GM23338 (cell line): ENCODE measurements around the gene ADCY3. TPM values are rescaled to one million over a fixed set of nuclear protein-coding genes. Genes with fewer than 3 reads are reported as not detected.

Source experiments
- ATAC-seq: fragments of 200-7000 bp; cut with Tn5 transposase; 3 replicates; pipeline ENCODE4 v1.9.1; 2020
- DNase-seq: peaks from one replicate; pipeline ENCODE4 v3.0.0-alpha.2; 2015; ENCODE audit warnings: low spot score
- H2AFZ ChIP-seq: fragments of 200-600 bp; sonication (generic); 2 replicates; pipeline ENCODE4 v1.8.0; 2016; ENCODE audit warnings: antibody characterized with exemption, mild to moderate bottlenecking, moderate library complexity
- H3F3A ChIP-seq: fragments of 200-600 bp; sonication (generic); replicated peaks from 2 replicates; pipeline ENCODE4 v1.8.0; 2017; ENCODE audit warnings: antibody characterized with exemption, mixed run types, low read depth
- H3K27ac ChIP-seq: fragments of 200-600 bp; sonication (generic); 2 replicates; pipeline ENCODE4 v1.6.1; 2016; ENCODE audit warnings: low read depth
- H3K27me3 ChIP-seq: fragments of 200-600 bp; sonication (generic); 2 replicates; pipeline ENCODE4 v1.8.0; 2016; ENCODE audit warnings: mild to moderate bottlenecking, mixed run types, moderate library complexity; ENCODE audit not compliant: insufficient read depth
- H3K36me3 ChIP-seq: fragments of 200-600 bp; sonication (generic); 2 replicates; pipeline ENCODE4 v1.8.0; 2016; ENCODE audit warnings: mild to moderate bottlenecking; ENCODE audit not compliant: insufficient read depth
- H3K4me1 ChIP-seq: fragments of 200-600 bp; sonication (generic); 2 replicates; pipeline ENCODE4 v1.8.0; 2016; ENCODE audit warnings: mild to moderate bottlenecking, moderate library complexity; ENCODE audit not compliant: insufficient read depth
- H3K4me2 ChIP-seq: fragments of 200-600 bp; sonication (generic); 2 replicates; pipeline ENCODE4 v1.7.1; 2017; ENCODE audit warnings: mixed run types
- H3K4me3 ChIP-seq: fragments of 200-600 bp; sonication (generic); 2 replicates; pipeline ENCODE4 v1.6.1; 2016; ENCODE audit warnings: mixed run types
- H3K79me2 ChIP-seq: fragments of 200-600 bp; sonication (generic); replicated peaks from 2 replicates; pipeline ENCODE4 v1.8.0; 2017; ENCODE audit warnings: mild to moderate bottlenecking; ENCODE audit not compliant: insufficient read depth
- H3K9me2 ChIP-seq: fragments of 200-600 bp; sonication (generic); 2 replicates; pipeline ENCODE4 v1.8.0; 2017; ENCODE audit not compliant: insufficient read depth
- H4K20me1 ChIP-seq: fragments of 200-600 bp; sonication (generic); replicated peaks from 2 replicates; pipeline ENCODE4 v1.8.0; 2017; ENCODE audit warnings: mild to moderate bottlenecking; ENCODE audit not compliant: insufficient read depth
- H3K27ac Mint-ChIP-seq: 2 replicates; pipeline ENCODE4 v1.8.0; 2020; ENCODE audit warnings: inconsistent platforms, mild to moderate bottlenecking, moderate library complexity, mixed read lengths
- H3K27me3 Mint-ChIP-seq: 3 replicates; pipeline ENCODE4 v1.8.0; 2022; ENCODE audit warnings: low read depth, mild to moderate bottlenecking, moderate library complexity, mixed read lengths, inconsistent platforms; ENCODE audit not compliant: insufficient read depth, poor library complexity
- H3K36me3 Mint-ChIP-seq: 3 replicates; pipeline ENCODE4 v1.8.0; 2021; ENCODE audit warnings: low read depth, mild to moderate bottlenecking, inconsistent platforms, moderate library complexity, mixed read lengths
- H3K4me1 Mint-ChIP-seq: 3 replicates; pipeline ENCODE4 v1.8.0; 2020; ENCODE audit warnings: mild to moderate bottlenecking, inconsistent platforms, mixed read lengths
- H3K4me3 Mint-ChIP-seq: 3 replicates; pipeline ENCODE4 v1.8.0; 2021; ENCODE audit warnings: moderate library complexity, mild to moderate bottlenecking, inconsistent platforms, mixed read lengths
- H3K9me3 Mint-ChIP-seq: 3 replicates; pipeline ENCODE4 v1.8.0; 2020; ENCODE audit warnings: moderate library complexity, mild to moderate bottlenecking, inconsistent platforms, mixed read lengths
- EZH2phosphoT487 ChIP-seq: fragments of 200-600 bp; sonication (generic); IDR thresholded peaks from one replicate; pipeline ENCODE4 v1.8.1; 2018; ENCODE audit warnings: antibody characterized with exemption; ENCODE audit not compliant: unreplicated experiment
- STAT1 ChIP-seq: IDR thresholded peaks from one replicate; pipeline ENCODE4 v1.6.1; 2016; ENCODE audit warnings: antibody characterized with exemption; ENCODE audit not compliant: unreplicated experiment
- ZNF331 ChIP-seq: fragments of 250-450 bp; sonication (Bioruptor Pico); IDR thresholded peaks from 2 replicates; pipeline ENCODE4 v1.5.0; 2020; ENCODE audit warnings: low read depth, mild to moderate bottlenecking, moderate library complexity
- ZNF462 ChIP-seq: fragments of 250-450 bp; sonication (Bioruptor Pico); IDR thresholded peaks from 2 replicates; pipeline ENCODE4 v1.5.0; 2020; ENCODE audit warnings: mild to moderate bottlenecking, moderate library complexity
- polyA plus RNA-seq: library from polyadenylated mRNA; unstranded; fragments of >200 nt; fragmentation: Nextera tagmentation; extraction: Ambion mirVana; gene quantifications from 2 replicates; pipeline ENCODE4 v1.2.1, GENCODE V29; 2016
- total RNA-seq: library from RNA; depleted of rRNA; stranded (reverse); fragments of >200 nt; shearing (Covaris generic); gene quantifications from 2 replicates; pipeline ENCODE4 v1.2.3, GENCODE V29; 2014
- TF ChIP-seq, protein P1 (sequence below): IDR thresholded peaks from 2 replicates; pipeline ENCODE4 v1.6.1; 2016; ENCODE audit warnings: antibody characterized with exemption

The ADCY3 gene
- total and polyA plus RNA-seq, 2 experiments from 2014 or later, result 9.7 to 32.4 TPM

DNA sequence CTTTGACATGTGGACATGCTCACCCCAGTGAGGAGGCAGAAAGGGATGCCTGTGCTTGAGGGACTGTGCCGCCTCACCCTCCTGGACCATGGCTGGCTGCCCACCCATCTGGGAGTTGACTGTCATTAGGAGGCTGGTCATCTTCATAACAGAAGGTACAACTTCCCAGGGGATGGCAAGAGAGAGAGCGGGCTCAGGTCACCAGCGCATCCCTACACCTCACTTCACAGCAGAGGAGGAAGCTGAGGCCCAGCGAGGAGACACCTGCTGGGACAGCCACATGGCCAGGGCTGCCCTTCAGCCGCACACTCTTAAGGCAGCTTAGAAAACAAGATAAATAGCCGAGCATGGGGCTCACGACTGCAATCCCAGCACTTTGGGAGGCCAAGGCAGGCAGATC lies 59.4 kb downstream of the ADCY3 start (continued):
- no peak for TF ChIP-seq ZNF462 (CRISPR knock-in tag)
- TF ChIP-seq, protein P1, sequence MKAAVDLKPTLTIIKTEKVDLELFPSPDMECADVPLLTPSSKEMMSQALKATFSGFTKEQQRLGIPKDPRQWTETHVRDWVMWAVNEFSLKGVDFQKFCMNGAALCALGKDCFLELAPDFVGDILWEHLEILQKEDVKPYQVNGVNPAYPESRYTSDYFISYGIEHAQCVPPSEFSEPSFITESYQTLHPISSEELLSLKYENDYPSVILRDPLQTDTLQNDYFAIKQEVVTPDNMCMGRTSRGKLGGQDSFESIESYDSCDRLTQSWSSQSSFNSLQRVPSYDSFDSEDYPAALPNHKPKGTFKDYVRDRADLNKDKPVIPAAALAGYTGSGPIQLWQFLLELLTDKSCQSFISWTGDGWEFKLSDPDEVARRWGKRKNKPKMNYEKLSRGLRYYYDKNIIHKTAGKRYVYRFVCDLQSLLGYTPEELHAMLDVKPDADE, result no peak
- TF ChIP-seq EZH2phosphoT487, result no peak

DNA sequence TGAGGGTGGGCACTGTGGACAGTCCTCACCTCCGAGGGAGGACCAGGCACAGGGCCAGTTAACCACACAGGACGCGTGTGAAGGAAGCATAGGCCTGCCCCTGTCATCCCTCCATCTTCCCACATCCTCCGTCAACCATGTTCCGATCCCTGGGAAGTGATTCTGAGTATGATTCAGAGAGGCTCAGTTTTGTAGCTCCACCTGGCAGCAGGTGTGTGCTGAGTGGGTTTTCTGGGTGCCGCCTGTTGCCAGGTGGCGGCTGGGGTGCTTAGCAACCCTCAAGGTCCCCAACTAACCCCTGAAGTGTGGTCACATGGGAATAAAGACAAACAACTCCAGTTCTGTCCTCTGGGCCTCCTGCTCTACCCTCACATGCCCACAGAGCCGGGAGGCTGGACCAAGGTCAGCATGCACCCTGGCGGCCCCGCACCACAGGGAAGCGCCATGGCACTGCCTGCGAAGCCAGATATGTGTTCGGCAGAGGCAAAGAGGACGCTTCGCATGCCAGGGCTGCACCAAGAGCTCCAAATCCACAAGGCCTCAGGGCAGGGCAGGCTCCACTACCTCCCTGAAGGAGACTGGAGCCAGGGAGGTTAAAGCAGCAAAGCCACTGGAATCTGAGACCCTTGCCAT lies 60.0 kb downstream of the ADCY3 start:
- H2AFZ ChIP-seq, result no peak overlapping the region
- no peaks in the 10 kb centered on the region for H4K20me1 ChIP-seq
- no peaks in the 10 kb centered on the region for H3K36me3 ChIP-seq
- Mint-ChIP-seq H3K27me3 (no peaks in the 10 kb centered on the region), H3K9me3 (no peaks in the 10 kb centered on the region), H3K4me3 (no peak overlapping the region), H3K4me1 (no peaks in the 10 kb centered on the region), H3K36me3 (no peaks in the 10 kb centered on the region; the same call in 1 of the 3 replicates), H3K27ac (no peak overlapping the region)
- DNase-seq (no peak), ATAC-seq (no peak)
- H3F3A ChIP-seq, result no peaks in the 10 kb centered on the region
- H3K27me3 ChIP-seq, result no peaks in the 10 kb centered on the region
- H3K27ac ChIP-seq, result no peak overlapping the region
- TF ChIP-seq ZNF331 (CRISPR knock-in tag) (no peak), STAT1 (no peak)
- no peak overlapping the region for H3K4me2 ChIP-seq
- H3K9me2 ChIP-seq, result no peaks in the 10 kb centered on the region
- no peaks in the 10 kb centered on the region for H3K4me1 ChIP-seq
- no peak overlapping the region for H3K4me3 ChIP-seq
- no peaks in the 10 kb centered on the region for H3K79me2 ChIP-seq
